ENCODE results near the gene ASTN1. TPM values are rescaled to one million over a fixed set of nuclear protein-coding genes. Genes with fewer than 3 reads are reported as not detected.

The ASTN1 gene
- total RNA-seq, 3 donors from 2014 or later (not counting 1 experiment from before 2014, with no cell fraction given): not detected

DNA sequence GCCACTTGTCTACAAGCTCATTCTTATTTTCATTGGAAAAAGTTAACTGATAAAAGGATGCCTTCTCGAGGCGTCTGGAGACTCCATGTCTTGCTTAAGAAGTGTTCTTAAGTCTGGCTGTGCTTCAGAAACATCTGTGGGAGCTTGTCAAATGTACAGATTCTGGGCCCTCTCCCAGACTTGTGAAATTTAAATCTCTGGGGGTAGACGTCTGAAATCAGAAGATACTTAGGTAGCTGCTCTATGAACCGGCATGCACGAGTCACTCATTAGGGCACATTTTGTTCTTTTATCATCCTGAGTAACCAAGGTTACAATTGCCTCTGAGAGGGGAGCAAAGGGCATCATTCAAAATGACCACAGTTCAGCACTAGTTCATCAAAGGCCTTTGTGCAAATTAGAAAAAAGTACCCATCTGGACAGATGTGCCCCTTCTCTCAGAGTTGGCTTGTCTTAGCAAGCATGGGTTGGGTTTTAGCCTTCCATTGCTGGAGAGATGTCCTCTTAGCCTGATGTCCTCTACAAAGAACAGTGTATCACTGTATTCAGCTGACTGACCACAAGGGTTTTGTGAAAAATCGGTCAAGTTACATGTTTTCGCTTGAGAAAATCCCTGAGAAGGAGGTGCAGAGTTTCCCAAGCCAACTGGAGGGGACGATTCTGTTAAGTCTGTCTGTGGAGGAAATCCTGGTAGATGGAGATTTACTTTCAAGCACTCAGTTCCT, 156.9 kb downstream of the ASTN1 start:
- no peaks in the 10 kb centered on the region for H3K9me3 ChIP-seq (ENCODE audit: control insufficient read depth, insufficient read depth, low read length)
- no peaks in the 10 kb centered on the region for H3K27me3 ChIP-seq (ENCODE audit: control insufficient read depth, insufficient read depth, low read length)
- no peaks in the 10 kb centered on the region for H3K36me3 ChIP-seq (ENCODE audit: control insufficient read depth, insufficient read depth, low read length)
- no peak overlapping the region for H3K4me3 ChIP-seq (ENCODE audit: low read length)
- no peaks in the 10 kb centered on the region for H3K4me1 ChIP-seq (ENCODE audit: control insufficient read depth, insufficient read depth, low read length)
- no peaks in the 10 kb centered on the region for H3K4me1 Mint-ChIP-seq
- TF ChIP-seq, protein P1, sequence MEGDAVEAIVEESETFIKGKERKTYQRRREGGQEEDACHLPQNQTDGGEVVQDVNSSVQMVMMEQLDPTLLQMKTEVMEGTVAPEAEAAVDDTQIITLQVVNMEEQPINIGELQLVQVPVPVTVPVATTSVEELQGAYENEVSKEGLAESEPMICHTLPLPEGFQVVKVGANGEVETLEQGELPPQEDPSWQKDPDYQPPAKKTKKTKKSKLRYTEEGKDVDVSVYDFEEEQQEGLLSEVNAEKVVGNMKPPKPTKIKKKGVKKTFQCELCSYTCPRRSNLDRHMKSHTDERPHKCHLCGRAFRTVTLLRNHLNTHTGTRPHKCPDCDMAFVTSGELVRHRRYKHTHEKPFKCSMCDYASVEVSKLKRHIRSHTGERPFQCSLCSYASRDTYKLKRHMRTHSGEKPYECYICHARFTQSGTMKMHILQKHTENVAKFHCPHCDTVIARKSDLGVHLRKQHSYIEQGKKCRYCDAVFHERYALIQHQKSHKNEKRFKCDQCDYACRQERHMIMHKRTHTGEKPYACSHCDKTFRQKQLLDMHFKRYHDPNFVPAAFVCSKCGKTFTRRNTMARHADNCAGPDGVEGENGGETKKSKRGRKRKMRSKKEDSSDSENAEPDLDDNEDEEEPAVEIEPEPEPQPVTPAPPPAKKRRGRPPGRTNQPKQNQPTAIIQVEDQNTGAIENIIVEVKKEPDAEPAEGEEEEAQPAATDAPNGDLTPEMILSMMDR (IDR thresholded peaks at IDR 0.05): no peak
- no peaks in the 10 kb centered on the region for H3K27me3 Mint-ChIP-seq (ENCODE audit: low read depth in 2 of 2)
- H3K9me3 Mint-ChIP-seq: peaks cover 5 to 6% of the 10 kb centered on the region in 2 donors
- no peaks in the 10 kb centered on the region for H3K36me3 Mint-ChIP-seq
- no peak overlapping the region for H3K4me3 Mint-ChIP-seq
- intact Hi-C loops (cut with micrococcal nuclease): no loop called here
- 59% methylated on average over 8 of the region's 8 CpGs for WGBS (ENCODE audit: insufficient coverage)
- H3K27ac ChIP-seq (ENCODE audit: low read length): no peak overlapping the region
- no peak for DNase-seq
- ATAC-seq: no peak
- H3K27ac Mint-ChIP-seq: no peak overlapping the region

DNA sequence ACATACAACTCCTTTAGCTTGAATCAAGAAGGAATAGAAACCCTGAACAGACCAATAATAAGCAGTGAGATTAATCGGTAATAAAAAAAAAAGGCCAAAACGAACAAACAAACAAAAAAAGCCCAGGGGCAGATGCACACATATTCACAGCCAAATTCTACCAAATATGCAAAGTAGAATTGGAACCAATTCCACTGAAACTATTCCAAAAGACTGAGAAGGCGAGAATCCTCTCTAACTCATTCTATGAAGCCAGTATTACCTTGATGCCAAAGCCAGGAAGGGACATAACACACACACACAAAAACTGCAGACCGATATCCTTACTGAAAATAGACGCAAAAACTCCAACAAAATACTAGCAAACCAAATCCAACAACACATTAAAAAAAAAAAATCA, 161.6 kb downstream of the ASTN1 start:
- no peak for DNase-seq
- Mint-ChIP-seq H3K4me3 (no peak overlapping the region), H3K4me1 (no peaks in the 10 kb centered on the region), H3K36me3 (no peaks in the 10 kb centered on the region), H3K27me3 (ENCODE audit: low read depth in 2 of 2) (no peaks in the 10 kb centered on the region), H3K27ac (no peak overlapping the region), H3K9me3 (no peaks in the 10 kb centered on the region)
- H3K27me3 ChIP-seq (ENCODE audit: control insufficient read depth, insufficient read depth, low read length): no peaks in the 10 kb centered on the region
- no peaks in the 10 kb centered on the region for H3K9me3 ChIP-seq (ENCODE audit: control insufficient read depth, insufficient read depth, low read length)
- WGBS (ENCODE audit: insufficient coverage): 61% methylated on average over 5 of the region's 5 CpGs
- no peak overlapping the region for H3K4me3 ChIP-seq (ENCODE audit: low read length)
- no peaks in the 10 kb centered on the region for H3K4me1 ChIP-seq (ENCODE audit: control insufficient read depth, insufficient read depth, low read length)
- TF ChIP-seq, protein P1 (IDR thresholded peaks at IDR 0.05): no peak
- H3K27ac ChIP-seq (ENCODE audit: low read length): no peak overlapping the region
- intact Hi-C loops (cut with micrococcal nuclease): no loop called here
- ATAC-seq: no peak
- no peaks in the 10 kb centered on the region for H3K36me3 ChIP-seq (ENCODE audit: control insufficient read depth, insufficient read depth, low read length)

DNA sequence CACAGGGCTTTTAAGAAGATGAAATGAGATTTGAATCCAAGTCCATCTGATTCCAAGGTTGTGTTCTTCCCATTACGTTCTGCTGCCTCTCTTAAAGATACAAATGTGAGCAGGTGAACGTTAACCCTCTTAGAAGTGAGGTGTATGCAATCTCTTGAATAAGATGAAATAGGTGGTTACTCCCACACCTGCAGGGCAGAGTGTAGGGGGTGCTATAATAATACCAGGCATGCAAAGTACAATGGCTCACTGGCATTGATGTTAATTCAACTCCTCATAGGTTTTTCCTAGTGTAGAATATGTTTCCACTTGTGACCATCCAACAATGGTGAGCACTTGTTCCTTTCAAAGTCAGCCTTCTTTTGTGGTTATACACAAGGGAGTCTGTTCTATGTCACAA, 163.0 kb downstream of the ASTN1 start:
- Mint-ChIP-seq H3K9me3 (peaks cover 0 to 3% of the 10 kb centered on the region in 2 donors), H3K27ac (no peak overlapping the region), H3K36me3 (no peaks in the 10 kb centered on the region), H3K4me3 (no peak overlapping the region), H3K4me1 (no peaks in the 10 kb centered on the region), H3K27me3 (ENCODE audit: low read depth in 2 of 2) (no peaks in the 10 kb centered on the region)
- Histone ChIP-seq H3K4me3 (ENCODE audit: low read length) (no peak overlapping the region), H3K9me3 (ENCODE audit: control insufficient read depth, insufficient read depth, low read length) (peaks cover 5% of the 10 kb centered on the region), H3K27ac (ENCODE audit: low read length) (no peak overlapping the region), H3K36me3 (ENCODE audit: control insufficient read depth, insufficient read depth, low read length) (no peaks in the 10 kb centered on the region), H3K27me3 (ENCODE audit: control insufficient read depth, insufficient read depth, low read length) (no peaks in the 10 kb centered on the region), H3K4me1 (ENCODE audit: control insufficient read depth, insufficient read depth, low read length) (no peaks in the 10 kb centered on the region)
- DNase-seq (no peak), ATAC-seq (no peak)
- intact Hi-C loops (cut with micrococcal nuclease): no loop called here
- TF ChIP-seq, protein P1 (IDR thresholded peaks at IDR 0.05): no peak
- WGBS (ENCODE audit: insufficient coverage): 78% methylated on average over 2 of the region's 2 CpGs

All from natural killer cell (primary cell).